ENCODE results near the gene SPDYE17.
"Not testable (repeated sequence)": the region's sequence is repeated elsewhere in the genome, so short reads cannot be mapped to it uniquely, and the experiment has no call there.

GRCh38 chr7:77008000-77008399, 24.2 kb downstream of the SPDYE17 start:
- peak; percentile 34 to 81 (median 47) for TF ChIP-seq POLR2AphosphoS5 (IDR thresholded peaks at IDR 0.05)
- TF ChIP-seq POLR2A (IDR thresholded peaks at IDR 0.05): not testable (repeated sequence)
